ENCODE data around the gene PBRM1.

Gene PBRM1

DNA sequence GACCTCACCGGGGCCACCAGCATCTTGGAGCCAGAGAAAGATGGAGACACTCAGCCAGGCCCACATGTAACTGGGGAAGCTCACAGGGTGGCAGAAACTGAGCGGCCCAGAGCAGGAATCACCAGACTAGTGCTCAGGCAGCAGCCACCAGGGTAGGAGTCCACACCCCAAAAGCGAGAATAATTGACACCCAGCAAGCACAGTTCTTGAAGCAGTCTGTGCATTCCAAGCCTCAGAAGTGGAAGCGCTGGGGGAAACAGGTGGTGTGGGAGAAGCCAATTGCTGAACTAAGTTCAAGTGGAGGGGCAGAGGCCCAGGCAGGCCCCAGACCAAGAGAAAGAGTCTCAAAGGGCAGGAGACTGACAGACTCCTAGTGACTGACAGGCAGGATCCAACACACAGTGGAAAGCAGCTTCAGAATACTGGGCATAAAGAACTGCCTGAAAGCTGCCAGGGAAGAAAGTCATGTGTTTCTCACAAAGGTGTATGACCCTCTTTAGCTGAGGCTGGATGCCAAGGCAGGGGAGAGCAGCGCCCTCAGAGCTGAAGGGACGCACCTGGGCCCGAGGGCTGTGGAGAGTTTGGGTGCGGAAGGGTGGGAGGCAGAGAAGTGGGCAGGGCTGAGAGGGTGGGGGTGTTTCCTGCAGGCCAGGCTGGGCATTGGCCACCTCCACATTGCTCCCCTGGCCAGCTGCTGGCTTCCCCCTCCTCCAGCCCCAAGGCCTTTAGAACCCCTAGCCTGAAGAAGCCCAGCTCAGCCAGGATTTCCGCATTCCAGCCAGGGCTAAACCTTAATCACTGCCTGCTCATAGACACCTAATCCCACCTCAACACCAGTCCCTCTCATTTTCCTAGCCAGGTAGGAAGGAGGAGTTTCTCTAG lies 159.8 kb downstream of the PBRM1 start:
- no peak for DNase-seq (ENCODE audit: low spot score)
- POLR2A ChIA-PET (ENCODE audit: low non-redundant PET), result no interaction called here
- CTCF ChIA-PET, result interaction anchor here (0.6 to 1.1 kb wide), 3 partner anchors 9 to 64 kb away, joined by 3 read pairs; no protein-coding TSS in a partner anchor
- H3K27ac ChIP-seq, result peak overlapping the region; percentile 60
- TF ChIP-seq, protein P1, sequence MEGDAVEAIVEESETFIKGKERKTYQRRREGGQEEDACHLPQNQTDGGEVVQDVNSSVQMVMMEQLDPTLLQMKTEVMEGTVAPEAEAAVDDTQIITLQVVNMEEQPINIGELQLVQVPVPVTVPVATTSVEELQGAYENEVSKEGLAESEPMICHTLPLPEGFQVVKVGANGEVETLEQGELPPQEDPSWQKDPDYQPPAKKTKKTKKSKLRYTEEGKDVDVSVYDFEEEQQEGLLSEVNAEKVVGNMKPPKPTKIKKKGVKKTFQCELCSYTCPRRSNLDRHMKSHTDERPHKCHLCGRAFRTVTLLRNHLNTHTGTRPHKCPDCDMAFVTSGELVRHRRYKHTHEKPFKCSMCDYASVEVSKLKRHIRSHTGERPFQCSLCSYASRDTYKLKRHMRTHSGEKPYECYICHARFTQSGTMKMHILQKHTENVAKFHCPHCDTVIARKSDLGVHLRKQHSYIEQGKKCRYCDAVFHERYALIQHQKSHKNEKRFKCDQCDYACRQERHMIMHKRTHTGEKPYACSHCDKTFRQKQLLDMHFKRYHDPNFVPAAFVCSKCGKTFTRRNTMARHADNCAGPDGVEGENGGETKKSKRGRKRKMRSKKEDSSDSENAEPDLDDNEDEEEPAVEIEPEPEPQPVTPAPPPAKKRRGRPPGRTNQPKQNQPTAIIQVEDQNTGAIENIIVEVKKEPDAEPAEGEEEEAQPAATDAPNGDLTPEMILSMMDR (conservative IDR thresholded peaks at IDR 0.05; ENCODE audit: low read depth), result no peak

GRCh38 chr3:52524752-52525679 lies 160.7 kb downstream of the PBRM1 start:
- POLR2A ChIA-PET (ENCODE audit: low non-redundant PET), result no interaction called here
- CTCF ChIA-PET, result no interaction called here
- peak overlapping the region; percentile 60 for H3K27ac ChIP-seq
- TF ChIP-seq, protein P1 (conservative IDR thresholded peaks at IDR 0.05; ENCODE audit: low read depth), result no peak
- no peak for DNase-seq (ENCODE audit: low spot score)

- ChIA-PET CTCF (no interaction called here), POLR2A (ENCODE audit: low non-redundant PET) (no interaction called here)
- H3K27ac ChIP-seq, result peak overlapping the region; percentile 60
- no peak for DNase-seq (ENCODE audit: low spot score)
- TF ChIP-seq, protein P1 (conservative IDR thresholded peaks at IDR 0.05; ENCODE audit: low read depth), result no peak
Measured at GRCh38 chr3:52524258-52524751, 161.4 kb downstream of the PBRM1 start.

DNA sequence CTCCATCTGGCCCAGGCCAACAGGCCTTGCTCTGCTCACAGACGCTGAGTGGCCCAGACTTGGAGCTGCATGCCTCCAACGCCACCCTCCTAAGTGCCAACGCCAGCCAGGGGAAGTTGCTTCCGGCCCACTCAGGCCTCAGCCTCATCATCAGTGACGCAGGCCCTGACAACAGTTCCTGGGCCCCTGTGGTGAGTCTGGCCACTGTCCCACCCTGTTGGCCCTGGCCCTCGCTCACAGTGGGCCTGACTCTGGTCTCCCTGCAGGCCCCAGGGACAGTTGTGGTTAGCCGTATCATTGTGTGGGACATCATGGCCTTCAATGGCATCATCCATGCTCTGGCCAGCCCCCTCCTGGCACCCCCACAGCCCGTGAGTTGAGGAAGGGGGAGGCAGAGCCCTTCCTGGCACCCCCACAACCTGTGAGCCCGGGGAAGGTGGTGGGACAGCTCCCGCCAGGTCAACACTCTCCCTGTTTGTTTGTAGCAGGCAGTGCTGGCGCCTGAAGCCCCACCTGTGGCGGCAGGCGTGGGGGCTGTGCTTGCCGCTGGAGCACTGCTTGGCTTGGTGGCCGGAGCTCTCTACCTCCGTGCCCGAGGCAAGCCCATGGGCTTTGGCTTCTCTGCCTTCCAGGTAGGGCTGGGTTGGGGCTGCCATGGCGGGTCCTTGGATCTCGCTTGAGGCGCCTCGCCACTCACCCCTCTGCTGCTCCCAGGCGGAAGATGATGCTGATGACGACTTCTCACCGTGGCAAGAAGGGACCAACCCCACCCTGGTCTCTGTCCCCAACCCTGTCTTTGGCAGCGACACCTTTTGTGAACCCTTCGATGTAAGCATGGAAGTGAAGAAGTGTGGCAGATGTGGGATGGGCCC lies 162.1 kb downstream of the PBRM1 start:
- peak overlapping the region; percentile 60 for H3K27ac ChIP-seq
- DNase-seq (ENCODE audit: low spot score), result no peak
- POLR2A ChIA-PET (ENCODE audit: low non-redundant PET), result no interaction called here
- CTCF ChIA-PET, result no interaction called here
- TF ChIP-seq, protein P1 (conservative IDR thresholded peaks at IDR 0.05; ENCODE audit: low read depth), result no peak

DNA sequence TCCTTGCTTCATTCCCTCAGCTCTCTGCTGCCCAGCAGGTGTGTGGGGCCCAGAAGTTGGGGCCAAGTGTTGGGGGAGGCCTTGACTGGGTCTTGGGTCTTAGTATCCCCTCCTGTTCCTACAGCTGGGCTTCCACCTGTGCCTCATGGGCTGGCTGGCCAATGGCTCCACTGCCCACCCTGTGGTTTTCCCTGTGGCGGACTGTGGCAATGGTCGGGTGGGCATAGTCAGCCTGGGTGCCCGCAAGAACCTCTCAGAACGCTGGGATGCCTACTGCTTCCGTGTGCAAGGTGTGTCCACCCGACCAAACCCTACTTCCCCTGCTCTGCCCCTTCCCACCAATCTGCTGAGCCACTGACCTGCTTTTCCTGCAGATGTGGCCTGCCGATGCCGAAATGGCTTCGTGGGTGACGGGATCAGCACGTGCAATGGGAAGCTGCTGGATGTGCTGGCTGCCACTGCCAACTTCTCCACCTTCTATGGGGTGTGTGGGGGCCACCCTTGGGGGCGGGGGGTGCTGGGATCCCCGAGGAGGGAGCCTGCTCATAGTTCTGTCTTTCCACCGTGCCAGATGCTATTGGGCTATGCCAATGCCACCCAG lies 163.0 kb downstream of the PBRM1 start:
- TF ChIP-seq, protein P1 (conservative IDR thresholded peaks at IDR 0.05; ENCODE audit: low read depth), result no peak
- POLR2A ChIA-PET (ENCODE audit: low non-redundant PET), result no interaction called here
- no peak overlapping the region for H3K27ac ChIP-seq
- DNase-seq (ENCODE audit: low spot score), result no peak
- CTCF ChIA-PET, result no interaction called here
